Activated T-cell treated with anti-CD3 and anti-CD28 coated beads, Interleukin-2, amount 50 U/mL, for 4 hours (primary cell): Measurements from ENCODE around the gene B3GNT5. TPM values are rescaled to one million over a fixed set of nuclear protein-coding genes. Genes with fewer than 3 reads are reported as not detected.

ENCODE experiments used
- ATAC-seq, 2 donors: fragments of 200-7000 bp; cut with Tn5 transposase; one replicate each; pipeline ENCODE4 v1.10.0; 2021
- DNase-seq: peaks from one replicate; pipeline ENCODE4 v3.0.0-alpha.2; 2020
- H3K27me3 Mint-ChIP-seq: one replicate; pipeline ENCODE4 v1.8.0; 2021; ENCODE audit warnings: low read depth, mixed read lengths
- H3K36me3 Mint-ChIP-seq: one replicate; pipeline ENCODE4 v1.8.0; 2022; ENCODE audit warnings: mixed read lengths; ENCODE audit not compliant: insufficient read depth
- H3K4me1 Mint-ChIP-seq: one replicate; pipeline ENCODE4 v1.8.0; 2021; ENCODE audit warnings: low read depth, mixed read lengths
- H3K4me3 Mint-ChIP-seq: one replicate; pipeline ENCODE4 v1.8.0; 2021; ENCODE audit warnings: mild to moderate bottlenecking, moderate library complexity, mixed read lengths
- H3K9me3 Mint-ChIP-seq: one replicate; pipeline ENCODE4 v1.8.0; 2021; ENCODE audit warnings: mixed read lengths
- total RNA-seq, 3 donors: library from RNA; stranded (reverse); gene quantifications; one replicate each; pipeline ENCODE4 v1.2.1, GENCODE V29; 2021

The B3GNT5 gene
- 10 to 100 TPM; 24.1 to 66.6 (median 34.1) TPM for total RNA-seq

- peaks cover 14% of the 10 kb centered on the region for H3K4me1 Mint-ChIP-seq
- H3K9me3 Mint-ChIP-seq, result no peaks in the 10 kb centered on the region
- peaks cover 19% of the 10 kb centered on the region for H3K27me3 Mint-ChIP-seq
- peak; percentile 58 to 59 for ATAC-seq
- H3K36me3 Mint-ChIP-seq, result peaks cover 9% of the 10 kb centered on the region
- DNase-seq, result peak; percentile 57
- H3K4me3 Mint-ChIP-seq, result peak within 1 kb of the TSS; percentile 83
Measured at GRCh38 chr3:183252973-183253527, at the start of gene B3GNT5. TSS of gene B3GNT5 (plus strand) at chr3:183253253. CDS start at chr3:183269799, 16,546 bp downstream.

GRCh38 chr3:183203670-183204069 lies 49.4 kb upstream of the B3GNT5 start:
- no peak overlapping the region for H3K4me3 Mint-ChIP-seq
- ATAC-seq (no peak), DNase-seq (no peak)
- peaks cover 32% of the 10 kb centered on the region for H3K4me1 Mint-ChIP-seq
- no peaks in the 10 kb centered on the region for H3K27me3 Mint-ChIP-seq
- peaks cover 4% of the 10 kb centered on the region for H3K36me3 Mint-ChIP-seq
- peaks cover 8% of the 10 kb centered on the region for H3K9me3 Mint-ChIP-seq

DNA sequence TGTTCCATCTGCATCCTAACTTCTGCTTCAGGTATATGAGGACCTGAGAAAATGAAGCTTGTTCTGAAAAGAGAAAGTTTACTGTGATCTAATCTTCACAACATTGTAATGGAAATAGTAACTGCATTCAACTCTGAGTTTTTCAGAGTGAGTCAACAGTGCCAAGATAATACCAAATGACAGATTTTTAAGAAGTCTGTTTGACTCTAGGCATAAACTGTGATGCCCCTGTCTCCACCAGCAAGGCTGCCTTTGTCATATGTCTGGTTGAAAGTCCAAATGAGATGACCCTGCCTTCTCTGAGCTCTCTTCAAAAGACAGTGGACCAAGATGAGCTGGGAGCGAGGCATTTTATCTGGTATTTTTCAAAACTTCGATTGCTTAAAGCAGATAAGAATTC lies 44.8 kb upstream of the B3GNT5 start:
- Mint-ChIP-seq H3K4me1 (peaks cover 44% of the 10 kb centered on the region), H3K4me3 (no peak overlapping the region), H3K9me3 (peaks cover 8% of the 10 kb centered on the region), H3K27me3 (no peaks in the 10 kb centered on the region), H3K36me3 (peaks cover 5% of the 10 kb centered on the region)
- ATAC-seq (peak; percentile 74 to 76), DNase-seq (no peak)

DNA sequence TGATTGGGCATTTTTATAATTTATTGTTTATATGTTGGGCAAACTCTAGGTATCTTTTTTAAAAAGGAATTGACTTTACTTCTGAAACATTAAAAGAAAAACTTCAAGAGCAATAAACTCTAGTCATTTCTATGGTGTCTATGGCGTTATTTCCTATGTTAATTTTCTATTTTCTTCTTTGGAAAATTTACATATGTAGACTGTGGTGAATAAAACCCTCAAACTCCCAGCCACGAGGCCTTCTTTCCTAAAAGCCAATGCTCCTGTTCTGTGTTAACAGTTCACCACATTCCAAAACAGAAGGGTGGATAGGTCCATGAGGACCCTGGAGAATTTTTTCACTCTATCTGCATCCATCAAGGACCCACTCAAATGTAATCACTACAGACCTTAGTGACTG lies 44.3 kb upstream of the B3GNT5 start:
- Mint-ChIP-seq H3K36me3 (peaks cover 5% of the 10 kb centered on the region), H3K4me3 (no peak overlapping the region), H3K4me1 (peaks cover 44% of the 10 kb centered on the region), H3K27me3 (no peaks in the 10 kb centered on the region), H3K9me3 (peaks cover 3% of the 10 kb centered on the region)
- no peak for DNase-seq
- ATAC-seq, result no peak

- Mint-ChIP-seq H3K9me3 (no peaks in the 10 kb centered on the region), H3K36me3 (peaks cover 3% of the 10 kb centered on the region), H3K4me3 (no peak overlapping the region), H3K4me1 (peaks cover 42% of the 10 kb centered on the region), H3K27me3 (no peaks in the 10 kb centered on the region)
- no peak for DNase-seq
- peak in 1 of 2 donors; percentile 7 for ATAC-seq
Measured at GRCh38 chr3:183210341-183210740, 42.7 kb upstream of the B3GNT5 start.

- Mint-ChIP-seq H3K27me3 (no peaks in the 10 kb centered on the region), H3K4me3 (no peak overlapping the region), H3K4me1 (peaks cover 42% of the 10 kb centered on the region), H3K36me3 (peaks cover 3% of the 10 kb centered on the region), H3K9me3 (no peaks in the 10 kb centered on the region)
- DNase-seq (peak; percentile 39), ATAC-seq (peak; percentile 65 to 69)
Measured at GRCh38 chr3:183210862-183211341, 42.2 kb upstream of the B3GNT5 start.

DNA sequence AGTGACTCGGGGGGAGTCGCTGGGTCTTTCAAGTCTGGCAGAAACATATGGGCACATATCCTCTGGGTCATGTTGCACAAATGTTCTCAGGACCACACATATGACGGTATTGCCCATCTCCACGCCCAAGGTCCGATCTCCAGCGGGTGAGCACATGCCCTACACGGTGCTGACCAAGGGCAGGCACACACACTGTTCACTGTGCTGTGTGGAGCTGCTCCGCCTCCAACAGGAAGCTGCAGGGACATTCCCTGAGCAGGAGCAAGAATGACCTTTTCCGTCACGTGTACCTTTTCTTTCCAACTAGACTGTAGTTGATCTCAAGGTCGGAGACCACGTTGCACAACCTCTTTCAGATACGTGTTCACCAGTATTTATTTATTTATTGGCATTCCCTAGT lies 41.7 kb upstream of the B3GNT5 start:
- Mint-ChIP-seq H3K4me1 (peaks cover 40% of the 10 kb centered on the region), H3K27me3 (no peaks in the 10 kb centered on the region), H3K9me3 (no peaks in the 10 kb centered on the region), H3K4me3 (no peak overlapping the region), H3K36me3 (peaks cover 3% of the 10 kb centered on the region)
- ATAC-seq (no peak), DNase-seq (no peak)

GRCh38 chr3:183212096-183212495 lies 41.0 kb upstream of the B3GNT5 start:
- peaks cover 3% of the 10 kb centered on the region for H3K36me3 Mint-ChIP-seq
- no peak overlapping the region for H3K4me3 Mint-ChIP-seq
- H3K4me1 Mint-ChIP-seq, result peaks cover 35% of the 10 kb centered on the region
- no peaks in the 10 kb centered on the region for H3K27me3 Mint-ChIP-seq
- ATAC-seq (no peak), DNase-seq (no peak)
- H3K9me3 Mint-ChIP-seq, result no peaks in the 10 kb centered on the region

DNA sequence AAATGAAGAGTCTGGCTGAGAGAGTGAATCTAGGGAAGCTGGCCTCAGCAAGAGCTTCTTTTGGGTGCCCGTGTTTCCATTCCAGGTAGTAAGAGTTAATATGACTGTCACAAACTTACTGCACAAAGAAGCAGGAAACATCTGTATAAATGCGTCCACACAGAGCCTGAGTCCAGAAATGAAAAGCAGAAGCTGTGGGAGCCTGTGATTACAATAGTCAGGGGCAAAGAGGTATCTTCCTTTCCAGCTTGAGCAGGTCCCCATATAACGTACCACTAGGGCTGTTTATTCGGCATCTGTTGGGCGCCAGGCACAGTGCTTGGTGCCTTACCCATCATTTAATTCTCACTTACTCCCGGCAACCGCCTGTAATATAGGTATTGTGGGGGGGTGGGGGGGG lies 40.5 kb upstream of the B3GNT5 start:
- DNase-seq (no peak), ATAC-seq (no peak)
- Mint-ChIP-seq H3K4me1 (peaks cover 31% of the 10 kb centered on the region), H3K27me3 (no peaks in the 10 kb centered on the region), H3K4me3 (no peak overlapping the region), H3K9me3 (no peaks in the 10 kb centered on the region), H3K36me3 (peaks cover 3% of the 10 kb centered on the region)

DNA sequence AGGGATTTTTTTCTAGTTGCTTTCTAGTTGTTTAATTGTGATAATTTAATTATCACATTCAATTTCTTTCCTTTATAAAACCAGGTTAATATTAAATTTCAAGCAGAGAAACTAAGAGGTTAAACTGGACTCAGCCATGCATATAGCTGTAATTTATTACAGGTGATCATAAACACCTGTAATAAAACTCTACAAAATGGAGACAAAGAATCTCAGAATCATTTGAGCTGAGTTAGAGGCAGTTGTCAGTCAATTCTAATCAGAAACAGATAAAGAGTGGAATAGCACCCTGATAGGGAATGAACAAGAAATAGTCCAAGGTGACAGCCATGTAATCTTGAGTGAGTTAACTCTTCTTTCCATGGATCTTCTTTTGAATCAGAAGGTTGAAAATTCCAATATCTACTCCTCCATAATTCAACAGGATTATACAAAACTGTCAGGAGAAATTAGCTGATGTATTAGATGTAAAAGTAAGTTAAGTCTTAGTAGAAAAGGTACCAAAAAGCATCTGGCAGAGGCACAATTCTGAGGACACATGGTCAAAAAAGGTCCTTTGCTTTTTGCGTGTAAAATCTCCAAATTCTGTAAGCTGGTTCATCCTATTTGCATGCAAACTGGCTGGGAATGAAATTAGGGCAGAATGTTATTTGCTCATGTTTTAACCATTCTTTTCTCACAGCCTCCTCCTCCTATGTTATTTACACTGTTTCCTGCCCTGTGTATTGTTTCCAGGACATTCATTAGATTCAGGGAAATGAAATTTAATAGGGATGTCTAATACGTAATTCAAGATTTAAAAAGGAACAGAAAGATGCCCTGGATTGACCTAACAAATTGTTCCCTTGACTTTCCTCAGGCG lies 39.4 kb upstream of the B3GNT5 start:
- no peaks in the 10 kb centered on the region for H3K9me3 Mint-ChIP-seq
- H3K36me3 Mint-ChIP-seq, result peaks cover 3% of the 10 kb centered on the region
- peaks cover 21% of the 10 kb centered on the region for H3K4me1 Mint-ChIP-seq
- no peaks in the 10 kb centered on the region for H3K27me3 Mint-ChIP-seq
- H3K4me3 Mint-ChIP-seq, result no peak overlapping the region
- no peak for DNase-seq
- no peak for ATAC-seq

- Mint-ChIP-seq H3K4me1 (peaks cover 21% of the 10 kb centered on the region), H3K36me3 (peaks cover 3% of the 10 kb centered on the region), H3K4me3 (no peak overlapping the region), H3K27me3 (no peaks in the 10 kb centered on the region), H3K9me3 (no peaks in the 10 kb centered on the region)
- no peak for DNase-seq
- no peak for ATAC-seq
Measured at GRCh38 chr3:183214277-183214612, 38.8 kb upstream of the B3GNT5 start.

DNA sequence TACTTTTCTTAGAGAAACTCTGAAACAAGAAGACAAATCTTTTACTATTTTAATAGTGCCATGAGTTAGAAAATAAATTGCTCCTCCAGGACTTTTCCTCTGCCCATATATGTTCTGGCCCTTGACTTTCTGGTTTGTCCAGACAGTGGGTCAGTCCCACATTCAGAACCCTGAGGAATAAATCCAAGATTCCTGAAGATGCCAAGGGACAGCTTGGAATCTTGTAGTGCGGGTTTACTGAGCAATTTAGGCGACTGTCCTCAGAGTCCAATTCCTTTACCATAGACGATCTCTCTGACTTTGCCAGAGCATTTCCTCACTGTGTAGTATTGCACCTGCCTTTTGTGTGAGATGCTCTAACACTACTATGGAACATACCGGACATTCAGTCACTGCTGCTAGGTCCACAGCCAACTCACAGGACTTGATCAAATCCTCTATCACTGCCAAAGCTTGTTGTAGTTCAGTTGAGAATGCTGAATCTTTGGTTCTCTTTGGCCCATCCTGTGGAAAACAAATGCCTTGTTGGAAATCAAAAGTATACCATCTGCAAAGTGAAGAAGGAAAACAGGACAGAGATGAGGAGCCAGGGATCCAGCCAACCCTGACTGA lies 37.4 kb upstream of the B3GNT5 start:
- peaks cover 14% of the 10 kb centered on the region for H3K4me1 Mint-ChIP-seq
- ATAC-seq (no peak), DNase-seq (no peak)
- no peaks in the 10 kb centered on the region for H3K27me3 Mint-ChIP-seq
- no peaks in the 10 kb centered on the region for H3K9me3 Mint-ChIP-seq
- H3K4me3 Mint-ChIP-seq, result no peak overlapping the region
- no peaks in the 10 kb centered on the region for H3K36me3 Mint-ChIP-seq

DNA sequence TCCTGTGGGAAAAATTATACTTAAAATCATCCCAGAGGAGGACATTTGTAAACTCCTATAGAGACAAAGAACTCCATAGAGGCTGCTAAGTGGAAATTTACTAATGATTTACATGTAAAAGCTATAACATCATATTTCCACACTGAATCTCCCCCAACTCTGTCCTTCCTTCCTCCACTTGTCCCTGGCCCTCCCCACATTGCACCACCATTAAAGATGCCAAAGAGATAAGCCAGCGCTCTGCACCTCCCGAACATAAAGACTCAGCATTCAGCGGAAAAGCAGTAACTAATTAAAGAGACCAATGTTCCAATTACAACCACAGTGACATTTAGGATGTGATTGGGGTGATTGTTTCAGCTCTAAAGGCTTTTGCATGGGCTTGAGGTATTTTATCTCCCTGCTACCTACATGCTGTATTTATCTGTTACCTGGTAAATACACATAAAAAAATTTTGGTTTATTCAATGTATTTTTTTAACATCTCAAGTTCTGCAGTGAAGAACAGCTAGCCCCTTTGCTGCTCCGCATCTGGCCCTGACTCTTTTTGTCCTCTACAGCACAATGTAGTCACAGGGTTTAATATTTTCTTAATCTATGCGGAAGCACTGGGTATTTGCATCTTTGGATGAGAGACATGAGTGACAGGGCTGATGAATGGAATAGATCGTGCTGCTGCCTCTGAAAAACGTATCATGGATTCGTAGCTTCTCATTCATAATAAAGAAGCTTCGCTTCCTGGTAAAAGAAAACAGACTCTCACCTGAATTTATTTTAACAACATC lies 35.3 kb upstream of the B3GNT5 start:
- no peak for DNase-seq

GRCh38 chr3:183218826-183219225 lies 34.2 kb upstream of the B3GNT5 start:
- H3K4me1 Mint-ChIP-seq, result peaks cover 2% of the 10 kb centered on the region
- H3K4me3 Mint-ChIP-seq, result no peak overlapping the region
- ATAC-seq (no peak), DNase-seq (no peak)
- H3K36me3 Mint-ChIP-seq, result no peaks in the 10 kb centered on the region
- no peaks in the 10 kb centered on the region for H3K27me3 Mint-ChIP-seq
- no peaks in the 10 kb centered on the region for H3K9me3 Mint-ChIP-seq

More for the DNA sequence above, 35.3 kb upstream of the B3GNT5 start:
- H3K4me1 Mint-ChIP-seq, result peaks cover 2% of the 10 kb centered on the region
- ATAC-seq, result no peak
- no peaks in the 10 kb centered on the region for H3K27me3 Mint-ChIP-seq
- no peaks in the 10 kb centered on the region for H3K9me3 Mint-ChIP-seq
- no peak overlapping the region for H3K4me3 Mint-ChIP-seq
- no peaks in the 10 kb centered on the region for H3K36me3 Mint-ChIP-seq
